Activated T-cell treated with anti-CD3 and anti-CD28 coated beads, Interleukin-2, amount 50 U/mL, for 4 hours (primary cell): Measurements from ENCODE around the gene TNFRSF21. TPM values are rescaled to one million over a fixed set of nuclear protein-coding genes. Genes with fewer than 3 reads are reported as not detected.

Source experiments
- ATAC-seq, 2 donors: fragments of 200-7000 bp; cut with Tn5 transposase; one replicate each; pipeline ENCODE4 v1.10.0; 2021
- DNase-seq: peaks from one replicate; pipeline ENCODE4 v3.0.0-alpha.2; 2020
- H3K27me3 Mint-ChIP-seq: one replicate; pipeline ENCODE4 v1.8.0; 2021; ENCODE audit warnings: low read depth, mixed read lengths
- H3K36me3 Mint-ChIP-seq: one replicate; pipeline ENCODE4 v1.8.0; 2022; ENCODE audit warnings: mixed read lengths; ENCODE audit not compliant: insufficient read depth
- H3K4me1 Mint-ChIP-seq: one replicate; pipeline ENCODE4 v1.8.0; 2021; ENCODE audit warnings: low read depth, mixed read lengths
- H3K4me3 Mint-ChIP-seq: one replicate; pipeline ENCODE4 v1.8.0; 2021; ENCODE audit warnings: mild to moderate bottlenecking, moderate library complexity, mixed read lengths
- H3K9me3 Mint-ChIP-seq: one replicate; pipeline ENCODE4 v1.8.0; 2021; ENCODE audit warnings: mixed read lengths
- total RNA-seq, 3 donors: library from RNA; stranded (reverse); gene quantifications; one replicate each; pipeline ENCODE4 v1.2.1, GENCODE V29; 2021

Gene TNFRSF21
- total RNA-seq, 3 donors from 2014 or later, result 3.1 to 4.9 (median 4.8) TPM

DNA sequence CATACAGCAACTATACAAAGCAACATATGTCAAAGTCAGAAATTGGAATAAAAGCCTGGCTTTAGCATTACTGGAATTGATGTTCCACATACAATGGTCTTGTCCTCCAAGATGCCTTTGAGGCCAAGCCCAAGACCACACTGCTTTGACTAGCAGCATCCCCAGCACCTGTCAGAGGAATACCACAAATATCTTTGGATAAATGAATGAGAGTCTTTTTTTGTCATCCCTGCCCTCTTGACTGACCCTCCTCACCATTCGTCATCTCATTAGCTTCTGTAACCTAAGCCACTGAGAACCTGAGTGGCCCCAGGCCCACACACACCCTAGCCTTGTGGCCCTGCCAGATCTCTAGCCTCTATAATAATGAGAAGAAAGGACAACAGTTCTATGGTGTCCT is 48.5 kb downstream of the TNFRSF21 start:
- no peaks in the 10 kb centered on the region for H3K27me3 Mint-ChIP-seq
- no peaks in the 10 kb centered on the region for H3K4me1 Mint-ChIP-seq
- ATAC-seq (no peak), DNase-seq (no peak)
- H3K4me3 Mint-ChIP-seq, result no peak overlapping the region
- H3K9me3 Mint-ChIP-seq, result no peaks in the 10 kb centered on the region
- no peaks in the 10 kb centered on the region for H3K36me3 Mint-ChIP-seq

- Mint-ChIP-seq H3K4me3 (no peak overlapping the region), H3K4me1 (no peaks in the 10 kb centered on the region), H3K9me3 (no peaks in the 10 kb centered on the region), H3K36me3 (no peaks in the 10 kb centered on the region), H3K27me3 (no peaks in the 10 kb centered on the region)
- ATAC-seq (no peak), DNase-seq (no peak)
These were observed 49.7 kb downstream of the TNFRSF21 start for GRCh38 chr6:47260021-47260420.

DNA sequence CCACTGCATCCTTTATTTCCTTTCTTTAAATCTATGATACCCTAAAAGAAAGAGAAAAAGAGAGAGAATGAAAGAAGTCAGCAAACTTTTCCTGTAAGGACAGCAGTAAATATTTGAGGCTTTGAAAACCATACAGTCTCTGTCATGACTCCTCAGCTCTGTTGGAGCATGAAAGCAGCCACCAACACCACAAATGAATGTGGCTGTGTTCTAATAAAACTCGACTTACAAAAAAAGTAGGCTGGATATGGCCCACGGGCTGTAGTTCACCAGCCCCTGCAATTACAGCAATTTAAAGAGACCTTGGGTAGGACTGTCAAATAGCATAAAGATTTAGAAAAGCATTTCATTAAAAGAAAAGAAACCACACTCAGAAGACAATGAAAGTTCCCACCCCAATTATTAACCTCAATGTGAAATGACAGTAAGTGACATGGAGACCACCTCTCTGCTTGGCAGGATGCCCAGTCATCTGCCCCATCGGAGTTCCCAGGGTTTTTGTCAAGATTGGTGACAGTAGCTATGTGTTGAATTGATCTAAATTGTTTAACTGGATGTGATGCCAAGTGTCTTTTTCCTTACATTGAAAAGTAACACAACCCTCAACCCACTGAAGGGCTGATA is 50.9 kb downstream of the TNFRSF21 start:
- no peaks in the 10 kb centered on the region for H3K4me1 Mint-ChIP-seq
- no peaks in the 10 kb centered on the region for H3K36me3 Mint-ChIP-seq
- no peaks in the 10 kb centered on the region for H3K9me3 Mint-ChIP-seq
- no peak overlapping the region for H3K4me3 Mint-ChIP-seq
- no peak for ATAC-seq
- DNase-seq, result no peak
- no peaks in the 10 kb centered on the region for H3K27me3 Mint-ChIP-seq

GRCh38 chr6:47256981-47257730 is 52.5 kb downstream of the TNFRSF21 start:
- no peak overlapping the region for H3K4me3 Mint-ChIP-seq
- no peaks in the 10 kb centered on the region for H3K27me3 Mint-ChIP-seq
- no peaks in the 10 kb centered on the region for H3K36me3 Mint-ChIP-seq
- no peaks in the 10 kb centered on the region for H3K9me3 Mint-ChIP-seq
- no peak for DNase-seq
- H3K4me1 Mint-ChIP-seq, result no peaks in the 10 kb centered on the region
- no peak for ATAC-seq

GRCh38 chr6:47256361-47256760 is 53.3 kb downstream of the TNFRSF21 start:
- Mint-ChIP-seq H3K4me3 (no peak overlapping the region), H3K36me3 (no peaks in the 10 kb centered on the region), H3K27me3 (no peaks in the 10 kb centered on the region), H3K4me1 (no peaks in the 10 kb centered on the region), H3K9me3 (no peaks in the 10 kb centered on the region)
- DNase-seq (no peak), ATAC-seq (no peak)

- Mint-ChIP-seq H3K4me3 (no peak overlapping the region), H3K9me3 (no peaks in the 10 kb centered on the region), H3K4me1 (no peaks in the 10 kb centered on the region), H3K36me3 (no peaks in the 10 kb centered on the region), H3K27me3 (no peaks in the 10 kb centered on the region)
- no peak for DNase-seq
- no peak for ATAC-seq
These were observed 54.8 kb downstream of the TNFRSF21 start for GRCh38 chr6:47254906-47255305.

GRCh38 chr6:47254051-47254450 is 55.7 kb downstream of the TNFRSF21 start:
- Mint-ChIP-seq H3K36me3 (no peaks in the 10 kb centered on the region), H3K4me3 (no peak overlapping the region), H3K27me3 (no peaks in the 10 kb centered on the region), H3K4me1 (no peaks in the 10 kb centered on the region), H3K9me3 (no peaks in the 10 kb centered on the region)
- ATAC-seq (no peak), DNase-seq (no peak)

- no peaks in the 10 kb centered on the region for H3K4me1 Mint-ChIP-seq
- no peak overlapping the region for H3K4me3 Mint-ChIP-seq
- H3K36me3 Mint-ChIP-seq, result no peaks in the 10 kb centered on the region
- H3K27me3 Mint-ChIP-seq, result no peaks in the 10 kb centered on the region
- no peak for DNase-seq
- no peaks in the 10 kb centered on the region for H3K9me3 Mint-ChIP-seq
- no peak for ATAC-seq
These were observed 56.6 kb downstream of the TNFRSF21 start for GRCh38 chr6:47253136-47253535.

DNA sequence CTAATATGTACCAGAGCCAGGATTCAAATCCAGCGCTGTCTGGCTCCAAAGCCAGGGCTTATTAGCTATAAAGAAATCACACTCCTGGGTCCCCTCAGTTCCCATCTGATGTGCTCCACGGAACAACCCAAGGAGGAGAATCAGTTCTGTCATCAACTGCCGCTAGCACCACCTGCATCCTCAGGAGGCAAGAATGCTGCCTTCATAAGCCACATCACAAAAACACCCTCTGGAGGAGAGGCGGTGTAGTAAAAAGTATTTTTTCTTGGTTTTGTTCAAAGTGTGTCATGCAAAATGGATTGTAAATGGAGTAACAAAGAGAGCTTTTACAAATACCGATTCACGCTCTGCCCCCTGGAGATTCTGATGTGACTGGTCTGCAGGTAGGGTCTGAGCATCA is 57.1 kb downstream of the TNFRSF21 start:
- Mint-ChIP-seq H3K27me3 (no peaks in the 10 kb centered on the region), H3K36me3 (no peaks in the 10 kb centered on the region), H3K4me3 (no peak overlapping the region), H3K9me3 (no peaks in the 10 kb centered on the region), H3K4me1 (no peaks in the 10 kb centered on the region)
- DNase-seq (no peak), ATAC-seq (no peak)

DNA sequence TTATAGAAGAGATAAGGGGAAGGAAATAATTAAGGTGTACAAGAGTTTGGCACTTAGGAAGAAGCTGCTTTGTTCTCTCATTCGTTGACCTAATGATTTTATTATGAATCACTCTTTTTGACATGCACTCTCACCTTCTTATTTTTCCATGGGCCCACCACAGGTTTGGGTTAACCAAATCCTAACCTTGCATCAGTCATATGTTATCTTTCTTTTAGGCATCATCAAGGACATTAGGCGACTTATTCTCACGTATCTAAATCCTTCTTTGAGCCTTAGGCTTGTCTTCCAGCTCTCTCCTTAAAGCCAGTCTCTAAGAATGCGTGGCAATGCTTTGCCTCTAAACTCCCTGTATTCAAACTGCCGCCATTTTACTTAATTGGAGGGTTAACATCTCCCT is 58.3 kb downstream of the TNFRSF21 start:
- Mint-ChIP-seq H3K27me3 (no peaks in the 10 kb centered on the region), H3K9me3 (no peaks in the 10 kb centered on the region), H3K4me1 (peaks cover 3% of the 10 kb centered on the region), H3K4me3 (no peak overlapping the region), H3K36me3 (no peaks in the 10 kb centered on the region)
- no peak for DNase-seq
- no peak for ATAC-seq

- Mint-ChIP-seq H3K27me3 (no peaks in the 10 kb centered on the region), H3K4me1 (peaks cover 8% of the 10 kb centered on the region), H3K4me3 (no peak overlapping the region), H3K9me3 (no peaks in the 10 kb centered on the region), H3K36me3 (no peaks in the 10 kb centered on the region)
- DNase-seq (no peak), ATAC-seq (no peak)
These were observed 59.4 kb downstream of the TNFRSF21 start for GRCh38 chr6:47250302-47250701.

DNA sequence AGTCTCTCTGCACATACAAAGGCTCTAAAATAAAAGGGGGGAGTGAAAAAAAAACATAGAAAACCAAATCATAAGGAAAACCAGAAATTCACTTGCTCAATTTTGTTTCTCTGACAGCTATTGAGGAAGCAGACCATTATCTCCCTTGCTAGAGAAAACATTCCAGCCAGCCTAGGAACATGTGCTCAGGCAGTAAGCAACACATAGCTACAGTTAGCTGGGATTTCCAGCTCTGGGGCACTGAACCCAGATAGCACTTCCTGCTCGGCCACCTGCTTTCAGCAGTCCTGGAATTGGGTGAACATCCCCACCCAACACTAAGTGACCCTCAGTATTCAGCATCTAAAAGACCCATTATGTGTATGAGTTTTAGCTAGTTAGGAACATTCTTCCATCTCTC is 61.3 kb downstream of the TNFRSF21 start:
- H3K9me3 Mint-ChIP-seq, result no peaks in the 10 kb centered on the region
- H3K27me3 Mint-ChIP-seq, result no peaks in the 10 kb centered on the region
- H3K36me3 Mint-ChIP-seq, result no peaks in the 10 kb centered on the region
- no peak for ATAC-seq
- peaks cover 8% of the 10 kb centered on the region for H3K4me1 Mint-ChIP-seq
- no peak overlapping the region for H3K4me3 Mint-ChIP-seq
- no peak for DNase-seq

GRCh38 chr6:47247227-47247797 is 62.4 kb downstream of the TNFRSF21 start:
- Mint-ChIP-seq H3K4me1 (peaks cover 9% of the 10 kb centered on the region), H3K9me3 (no peaks in the 10 kb centered on the region), H3K27me3 (no peaks in the 10 kb centered on the region), H3K4me3 (no peak overlapping the region), H3K36me3 (no peaks in the 10 kb centered on the region)
- DNase-seq (no peak), ATAC-seq (no peak)

DNA sequence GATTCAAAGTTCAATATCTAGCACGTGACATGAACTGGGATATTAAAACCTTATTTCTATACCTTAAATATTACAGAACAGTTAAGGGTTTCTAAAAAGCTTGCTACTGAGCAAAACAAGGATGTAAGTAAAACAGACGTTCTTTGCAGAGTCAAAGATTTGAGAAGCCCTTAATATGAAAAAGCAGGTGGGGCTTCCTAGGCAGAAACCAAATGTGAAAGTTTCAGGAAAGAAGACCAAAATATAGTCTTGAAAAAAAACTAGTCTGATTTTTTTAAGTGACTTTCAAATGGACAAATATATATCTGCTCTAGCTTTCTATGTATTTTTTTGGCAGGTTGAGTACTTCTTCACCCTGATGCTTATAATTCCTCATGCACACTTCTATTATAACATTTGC is 63.2 kb downstream of the TNFRSF21 start:
- ATAC-seq, result no peak
- H3K4me1 Mint-ChIP-seq, result peaks cover 15% of the 10 kb centered on the region
- no peaks in the 10 kb centered on the region for H3K27me3 Mint-ChIP-seq
- no peaks in the 10 kb centered on the region for H3K9me3 Mint-ChIP-seq
- no peak overlapping the region for H3K4me3 Mint-ChIP-seq
- no peaks in the 10 kb centered on the region for H3K36me3 Mint-ChIP-seq
- DNase-seq, result no peak

DNA sequence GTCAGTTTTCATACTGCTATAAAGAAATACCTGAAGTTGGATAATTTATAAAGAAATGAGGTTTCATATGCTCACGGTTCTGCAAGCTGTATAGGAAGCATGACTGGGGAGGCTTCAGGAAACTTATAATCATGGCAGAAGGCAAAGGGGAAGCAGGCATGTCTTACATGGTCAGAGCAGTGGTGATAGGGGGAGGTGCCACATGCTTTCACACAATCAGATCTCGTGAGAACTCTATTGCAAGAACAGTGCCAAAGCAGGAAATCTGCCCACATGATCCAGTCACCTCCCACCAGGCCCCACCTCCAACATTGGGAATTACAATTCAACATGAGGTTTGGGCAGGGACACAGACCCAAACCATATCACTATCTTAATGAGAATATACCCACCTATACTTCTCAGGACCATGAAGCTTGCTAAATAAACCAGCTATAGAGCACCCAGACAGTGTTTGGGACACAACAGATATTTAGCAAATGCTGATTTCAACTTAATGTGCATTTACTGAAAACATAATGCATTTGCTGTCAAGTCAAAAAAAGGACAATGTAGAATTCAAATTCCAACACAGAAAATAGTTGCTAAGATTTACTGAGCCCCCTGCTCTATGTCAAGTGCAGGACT is 63.8 kb downstream of the TNFRSF21 start:
- H3K27me3 Mint-ChIP-seq, result no peaks in the 10 kb centered on the region
- H3K36me3 Mint-ChIP-seq, result no peaks in the 10 kb centered on the region
- peaks cover 15% of the 10 kb centered on the region for H3K4me1 Mint-ChIP-seq
- ATAC-seq, result no peak
- no peaks in the 10 kb centered on the region for H3K9me3 Mint-ChIP-seq
- H3K4me3 Mint-ChIP-seq, result no peak overlapping the region
- no peak for DNase-seq
